GM04503 (cell line): ENCODE data around the gene EMX2.

Experiments
- DNase-seq: peaks from one replicate; pipeline ENCODE4 v3.0.0-alpha.2; 2012; ENCODE audit warnings: low read depth

Gene EMX2

DNA sequence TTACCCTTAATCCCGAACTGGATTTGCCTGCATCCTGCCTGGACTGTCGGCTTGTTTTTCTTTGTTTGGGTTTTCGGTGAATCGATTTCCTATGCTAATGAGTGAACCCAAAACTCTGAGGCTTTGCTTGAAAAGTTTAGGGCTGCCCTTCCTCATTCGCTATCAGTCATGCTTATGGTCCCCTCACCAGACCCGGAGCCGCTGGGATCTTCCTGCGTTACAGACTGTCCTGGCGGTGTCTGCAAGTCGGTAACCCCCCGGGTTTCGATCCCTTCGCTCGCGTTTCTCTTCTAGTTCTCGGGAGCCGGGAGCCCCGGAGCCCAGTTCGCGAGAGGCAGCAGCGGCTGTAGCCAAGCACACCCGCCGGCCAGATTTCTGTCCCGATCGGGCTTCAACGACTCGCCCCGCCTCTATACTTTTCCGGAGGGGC lies 2.2 kb downstream of the EMX2 start:
- no peak for DNase-seq

DNA sequence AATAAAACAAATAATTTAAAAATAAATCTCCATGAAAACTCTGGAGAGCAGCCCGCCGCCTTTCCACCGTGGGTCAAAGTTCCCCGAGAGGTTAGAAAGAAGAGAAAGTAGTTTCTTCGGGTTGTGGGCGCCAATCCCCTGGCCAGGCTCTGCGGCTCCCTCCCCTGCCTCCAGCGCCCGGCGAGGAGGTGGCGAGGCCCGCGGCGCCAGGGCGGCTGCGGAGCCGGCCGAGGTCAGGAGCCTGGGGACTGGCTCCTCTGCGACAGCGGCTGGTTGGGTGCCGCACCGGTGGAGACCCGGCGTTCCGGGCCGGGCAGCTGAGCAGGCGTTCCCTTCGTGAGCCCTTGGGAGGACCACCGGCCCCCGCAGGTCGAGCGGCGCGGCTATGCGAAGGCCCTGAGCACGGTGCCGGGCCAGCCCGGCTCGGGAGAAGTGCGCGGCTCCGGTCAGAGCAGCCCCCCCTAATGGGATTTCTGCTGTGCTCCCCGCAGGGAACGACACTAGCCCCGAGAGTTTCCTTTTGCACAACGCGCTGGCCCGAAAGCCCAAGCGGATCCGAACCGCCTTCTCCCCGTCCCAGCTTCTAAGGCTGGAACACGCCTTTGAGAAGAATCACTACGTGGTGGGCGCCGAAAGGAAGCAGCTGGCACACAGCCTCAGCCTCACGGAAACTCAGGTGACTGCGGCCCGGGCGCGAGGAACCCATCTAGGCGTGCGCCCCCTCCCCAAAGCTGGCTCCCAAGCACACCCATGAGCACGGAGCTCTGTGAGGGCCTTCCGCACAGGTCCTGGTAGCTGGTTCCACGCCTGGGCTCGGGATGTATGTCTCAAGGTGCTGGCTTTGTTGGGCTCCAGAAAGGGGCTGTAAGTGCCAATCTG lies 2.8 kb downstream of the EMX2 start:
- no peak for DNase-seq

DNA sequence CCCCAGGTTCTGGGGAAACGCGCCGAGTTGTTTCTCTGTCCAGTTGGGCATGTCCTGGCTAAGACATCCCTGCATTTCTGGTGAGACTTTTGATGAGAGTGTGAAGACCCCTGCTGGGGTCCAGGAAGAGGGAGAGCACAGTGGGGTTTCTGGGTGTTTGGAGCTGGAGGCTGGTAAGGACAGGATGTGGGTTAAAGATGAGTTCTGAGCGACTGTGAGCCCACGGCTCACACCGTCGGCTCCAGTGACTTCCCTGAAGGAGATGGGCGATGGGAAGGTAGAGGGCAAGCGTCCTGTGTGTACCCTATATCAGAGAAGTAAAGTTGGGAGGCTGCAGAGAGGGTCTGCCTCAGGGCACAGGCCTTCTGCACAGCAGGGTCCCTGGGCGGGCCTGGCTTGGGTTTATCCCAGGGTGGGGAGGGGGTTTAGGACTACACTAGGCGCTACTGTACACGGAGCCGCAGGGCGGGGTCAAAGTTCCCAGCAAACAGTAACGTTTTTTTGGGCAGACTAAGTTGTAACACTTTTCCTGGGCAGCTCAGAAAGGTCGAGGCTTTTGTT lies 3.6 kb downstream of the EMX2 start:
- no peak for DNase-seq

DNA sequence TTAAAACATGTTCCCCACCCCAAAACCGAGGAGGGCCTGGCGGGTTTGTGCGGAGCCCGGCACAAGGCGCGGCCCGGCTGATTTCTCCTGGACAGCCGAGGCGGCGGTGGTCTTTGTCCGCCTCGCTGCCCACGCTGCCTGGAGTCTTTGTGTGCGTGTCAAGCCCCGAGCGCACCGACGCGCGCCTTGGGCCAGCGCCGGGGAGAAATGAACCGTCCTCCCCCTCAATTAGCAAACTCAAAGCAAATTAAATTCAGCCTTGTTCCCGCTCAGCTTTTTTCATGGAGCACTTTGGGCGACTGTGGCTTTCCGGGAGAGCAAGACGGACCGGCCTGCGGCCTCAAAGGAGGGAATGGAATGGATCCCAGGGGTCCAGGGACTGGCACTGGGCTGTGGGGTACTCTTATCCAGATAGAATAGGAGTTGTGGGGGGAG lies 4.1 kb downstream of the EMX2 start:
- DNase-seq = no peak

DNA sequence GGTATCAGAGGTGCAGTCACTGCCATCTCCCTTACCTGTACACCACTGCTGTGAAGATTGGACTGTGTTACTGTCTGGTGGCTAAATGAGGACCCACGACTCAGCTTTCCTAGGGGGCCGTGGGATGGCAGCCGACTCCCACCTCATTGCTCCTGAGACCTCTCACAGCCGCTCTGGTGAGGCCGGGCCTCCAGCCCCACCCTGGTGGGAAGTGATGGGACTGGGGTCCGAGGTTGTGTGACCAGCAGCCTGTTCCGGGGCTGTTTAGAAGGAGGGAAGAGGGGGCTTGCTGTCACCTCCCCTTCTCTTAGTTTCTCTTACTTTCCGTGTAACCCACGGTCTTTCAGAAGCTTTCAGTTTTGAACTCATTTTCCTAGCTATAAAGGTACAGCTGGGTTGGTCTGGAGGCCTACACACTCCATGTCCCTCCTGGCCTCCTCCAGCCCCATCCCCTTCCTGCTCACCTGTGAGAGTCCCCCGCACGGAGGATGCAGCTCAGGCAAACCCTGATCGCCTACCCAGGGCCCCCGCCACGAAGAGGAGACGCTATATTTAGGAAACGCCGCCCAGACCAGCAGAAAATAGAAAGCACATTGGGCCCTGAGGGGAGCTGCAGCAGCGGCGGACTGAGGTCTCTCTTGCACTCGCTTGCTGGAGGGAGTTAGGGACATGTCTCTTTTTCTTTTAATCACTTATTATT lies 4.6 kb downstream of the EMX2 start:
- no peak for DNase-seq

DNA sequence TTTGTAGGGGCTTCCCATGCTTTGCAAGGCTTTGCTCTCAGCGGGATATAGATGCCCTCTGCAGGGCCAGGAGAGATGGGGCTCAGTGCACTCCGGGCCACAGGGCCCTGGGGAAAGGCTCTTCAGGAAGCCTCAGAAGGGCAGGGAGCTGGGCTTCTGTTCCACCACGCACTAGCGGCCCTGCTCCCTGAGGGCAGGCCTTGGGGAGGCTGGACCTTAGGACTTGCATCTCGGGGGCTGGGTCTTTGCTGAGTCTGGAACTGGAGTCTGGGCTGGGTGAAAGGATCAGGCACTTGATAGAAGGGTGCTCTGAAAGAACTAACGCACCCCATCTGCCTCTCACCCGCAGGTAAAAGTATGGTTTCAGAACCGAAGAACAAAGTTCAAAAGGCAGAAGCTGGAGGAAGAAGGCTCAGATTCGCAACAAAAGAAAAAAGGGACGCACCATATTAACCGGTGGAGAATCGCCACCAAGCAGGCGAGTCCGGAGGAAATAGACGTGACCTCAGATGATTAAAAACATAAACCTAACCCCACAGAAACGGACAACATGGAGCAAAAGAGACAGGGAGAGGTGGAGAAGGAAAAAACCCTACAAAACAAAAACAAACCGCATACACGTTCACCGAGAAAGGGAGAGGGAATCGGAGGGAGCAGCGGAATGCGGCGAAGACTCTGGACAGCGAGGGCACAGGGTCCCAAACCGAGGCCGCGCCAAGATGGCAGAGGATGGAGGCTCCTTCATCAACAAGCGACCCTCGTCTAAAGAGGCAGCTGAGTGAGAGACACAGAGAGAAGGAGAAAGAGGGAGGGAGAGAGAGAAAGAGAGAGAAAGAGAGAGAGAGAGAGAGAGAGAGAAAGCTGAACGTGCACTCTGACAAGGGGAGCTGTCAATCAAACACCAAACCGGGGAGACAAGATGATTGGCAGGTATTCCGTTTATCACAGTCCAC lies 5.4 kb downstream of the EMX2 start:
- no peak for DNase-seq

DNA sequence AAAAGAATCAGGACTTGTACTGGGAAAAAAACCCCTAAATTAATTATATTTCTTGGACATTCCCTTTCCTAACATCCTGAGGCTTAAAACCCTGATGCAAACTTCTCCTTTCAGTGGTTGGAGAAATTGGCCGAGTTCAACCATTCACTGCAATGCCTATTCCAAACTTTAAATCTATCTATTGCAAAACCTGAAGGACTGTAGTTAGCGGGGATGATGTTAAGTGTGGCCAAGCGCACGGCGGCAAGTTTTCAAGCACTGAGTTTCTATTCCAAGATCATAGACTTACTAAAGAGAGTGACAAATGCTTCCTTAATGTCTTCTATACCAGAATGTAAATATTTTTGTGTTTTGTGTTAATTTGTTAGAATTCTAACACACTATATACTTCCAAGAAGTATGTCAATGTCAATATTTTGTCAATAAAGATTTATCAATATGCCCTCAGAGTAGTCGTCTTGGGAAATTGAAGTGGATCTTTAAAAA lies 6.6 kb downstream of the EMX2 start:
- DNase-seq = no peak

DNA sequence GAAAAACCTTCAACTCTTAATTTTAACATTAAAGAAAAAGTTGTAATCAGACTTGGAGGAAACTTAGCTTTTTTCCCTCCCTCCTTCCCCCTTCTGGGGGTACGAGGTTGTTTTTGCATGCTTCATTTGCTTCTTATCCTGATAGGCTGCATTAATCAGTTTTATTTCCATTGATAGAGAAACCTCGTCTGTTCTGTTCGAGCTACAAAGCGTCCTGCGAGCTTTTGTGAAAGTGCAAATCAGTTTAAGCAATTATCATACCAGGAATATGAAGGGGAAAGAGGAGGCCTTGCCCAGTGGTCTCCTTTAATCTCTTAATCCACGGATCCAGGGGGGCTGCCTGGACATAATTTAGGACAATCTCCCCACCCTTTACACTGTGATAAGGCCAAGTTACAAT lies 7.5 kb downstream of the EMX2 start:
- no peak for DNase-seq

DNA sequence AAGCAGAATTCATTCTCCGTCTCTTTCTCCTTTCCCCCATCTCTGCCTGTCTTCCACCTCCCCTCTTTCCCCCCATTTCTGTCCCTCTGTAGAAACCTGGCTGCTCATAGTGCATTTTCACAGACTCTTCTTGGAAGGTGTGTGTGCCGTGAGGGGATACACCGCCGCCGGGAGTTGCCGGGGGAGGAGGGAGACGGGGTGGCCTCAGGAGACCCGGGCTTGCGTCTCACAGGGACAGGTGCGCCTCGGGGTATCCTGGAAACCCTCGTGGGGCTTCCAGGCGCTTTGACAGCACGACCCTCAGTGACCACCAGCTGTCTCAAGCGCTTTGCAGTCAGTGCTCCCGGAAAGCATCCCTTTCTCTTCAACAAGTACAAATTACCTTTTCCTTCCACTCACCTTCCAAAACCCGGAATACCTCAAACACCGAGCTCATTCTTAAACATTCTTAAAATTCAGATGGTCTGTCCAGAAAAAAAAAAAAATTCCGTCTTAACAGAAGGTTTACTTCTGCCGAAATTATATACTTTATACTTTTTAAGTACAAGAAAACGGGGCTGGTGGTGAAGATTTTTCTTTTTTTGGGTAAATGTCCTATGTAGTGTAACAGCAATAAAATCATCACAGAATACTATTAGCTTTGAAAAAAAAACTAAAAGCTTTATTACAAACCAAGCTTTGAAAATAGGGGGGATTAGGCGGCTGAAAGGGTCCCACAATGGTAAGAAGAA lies 8.2 kb downstream of the EMX2 start:
- no peak for DNase-seq

DNA sequence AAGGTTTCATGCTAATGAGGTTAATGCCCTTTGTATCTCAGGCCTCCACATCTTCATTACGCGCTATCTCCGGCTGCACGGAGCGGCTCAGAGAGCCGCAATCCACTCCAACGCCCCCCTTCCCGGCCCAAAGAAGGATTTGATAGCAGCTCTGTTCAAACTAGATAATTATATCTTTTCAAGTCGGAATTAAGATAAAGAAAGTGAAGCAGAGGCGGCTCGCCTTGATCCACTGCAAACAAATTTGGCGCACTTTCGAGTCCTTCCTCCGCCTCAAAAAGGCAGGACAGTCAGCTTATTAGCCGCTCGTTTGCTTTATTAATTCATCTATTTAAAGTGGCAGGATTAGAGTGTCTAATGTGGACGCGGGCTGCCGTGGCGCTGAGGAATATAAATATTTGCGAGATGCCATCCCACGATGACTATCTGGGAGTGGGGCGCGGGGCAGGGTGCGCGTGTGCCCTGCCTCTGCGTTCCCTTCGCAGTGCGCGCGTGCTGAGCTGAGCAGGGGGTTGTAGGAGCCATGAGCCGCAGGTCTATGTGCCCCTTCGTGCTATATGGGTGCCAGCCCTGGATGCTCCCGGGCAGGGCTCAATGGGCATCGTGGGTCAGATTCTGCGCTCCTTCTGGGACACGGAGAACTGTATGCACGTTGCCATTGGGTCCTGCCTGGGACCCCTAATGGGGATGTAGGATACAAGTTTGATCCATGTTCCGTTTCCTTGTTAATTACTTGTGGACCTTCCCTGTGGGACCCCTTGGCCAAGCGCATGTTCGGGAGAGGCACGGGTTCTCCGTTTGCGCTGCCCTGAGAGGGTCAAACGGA lies 9.0 kb downstream of the EMX2 start:
- no peak for DNase-seq

DNA sequence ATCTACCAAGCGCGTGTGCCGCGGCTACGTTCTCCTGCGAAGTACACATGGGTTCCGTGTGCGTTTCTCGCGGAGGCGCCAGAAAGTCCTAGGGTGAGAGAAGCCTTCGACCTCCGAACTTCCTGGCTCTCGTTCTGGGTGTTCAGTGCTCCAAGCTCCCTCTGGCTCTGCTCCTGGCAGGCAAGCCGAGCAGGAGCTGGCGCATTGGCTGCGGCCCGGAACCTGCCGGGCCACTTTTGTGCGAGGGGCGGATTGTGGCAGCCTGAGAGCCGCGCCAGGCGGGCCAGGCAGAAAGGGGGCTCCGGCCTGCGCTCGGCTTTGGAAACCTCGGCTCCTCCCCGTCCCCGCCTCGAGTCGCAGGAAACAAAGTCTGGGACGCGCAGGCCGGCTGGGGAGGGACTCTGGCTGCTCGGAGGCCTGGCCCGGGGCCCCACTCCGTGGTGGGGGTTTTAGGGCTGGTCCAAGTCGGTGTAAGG lies 9.6 kb downstream of the EMX2 start:
- DNase-seq = no peak

DNA sequence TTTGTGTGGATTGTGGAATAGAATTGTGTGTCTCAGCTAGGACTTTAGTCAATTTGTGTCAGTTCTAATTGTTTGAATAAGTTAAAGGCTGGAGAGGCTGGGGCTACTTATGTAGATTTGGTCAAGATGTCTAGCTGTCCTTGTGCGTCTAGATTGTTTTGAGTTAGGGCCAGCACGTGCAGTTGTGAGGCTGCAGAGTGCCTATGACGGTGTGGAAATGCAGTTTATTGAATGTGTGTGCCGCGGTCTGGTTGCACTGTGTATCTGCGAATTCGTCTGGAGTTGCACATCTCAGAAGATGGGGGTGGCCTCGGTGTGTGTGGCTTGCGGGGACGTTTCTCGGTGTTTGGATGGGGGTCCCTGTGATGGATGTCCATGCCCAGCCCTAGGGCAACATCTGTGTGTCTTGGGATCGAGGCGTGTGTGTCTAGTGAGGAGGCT lies 10.2 kb downstream of the EMX2 start:
- DNase-seq = no peak

DNA sequence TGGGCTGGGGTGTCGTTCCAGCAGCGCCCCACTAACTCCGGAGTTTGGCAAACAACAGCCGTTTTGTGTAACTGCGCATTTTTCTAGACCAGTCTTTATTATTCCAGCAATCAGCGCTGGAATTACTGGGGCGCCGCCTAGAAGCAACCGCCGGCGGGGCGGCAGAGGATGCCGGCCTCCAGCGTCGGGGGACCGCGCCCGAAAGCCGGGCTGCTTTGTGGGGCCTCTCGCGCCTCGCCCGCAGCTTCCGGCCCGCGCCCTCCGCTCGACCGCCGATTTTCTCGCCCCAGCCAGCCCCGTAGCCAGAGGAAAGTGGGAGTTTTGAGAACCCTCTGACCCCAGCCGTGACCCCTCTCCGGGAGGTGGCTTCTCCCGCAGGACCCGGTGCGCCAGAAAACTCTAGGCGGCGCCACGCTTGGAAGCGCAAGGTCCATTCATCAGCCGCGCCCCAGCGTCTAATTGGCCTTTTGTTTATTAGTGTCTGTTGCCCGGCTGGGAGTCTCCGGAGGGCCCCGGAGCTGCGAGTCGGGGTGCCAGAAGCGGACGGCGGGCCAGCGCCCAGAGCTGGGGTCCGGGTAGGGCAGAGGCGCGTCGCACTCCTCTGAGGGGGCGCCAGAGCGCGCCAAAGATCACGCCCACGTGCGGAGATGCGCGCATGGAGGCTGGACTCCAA lies 10.7 kb downstream of the EMX2 start:
- no peak for DNase-seq

DNA sequence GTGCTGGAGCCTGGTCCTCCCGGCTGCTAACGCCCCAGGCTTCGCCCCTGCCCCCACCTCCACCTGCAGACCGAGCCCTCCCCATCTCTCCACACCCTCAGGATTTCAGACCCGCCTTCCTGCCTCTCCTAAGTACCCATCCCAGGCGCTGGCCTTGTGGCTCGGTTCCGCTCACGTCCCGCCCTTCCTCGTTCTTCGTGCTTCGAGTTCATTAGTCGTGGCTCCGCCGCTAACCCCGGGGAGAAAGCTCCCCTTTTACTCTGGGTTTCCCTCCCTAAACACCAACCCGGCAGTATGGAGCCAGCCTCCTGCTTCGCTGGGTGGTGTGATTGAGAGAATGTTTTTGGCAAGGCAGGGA lies 11.2 kb downstream of the EMX2 start:
- DNase-seq = no peak

DNA sequence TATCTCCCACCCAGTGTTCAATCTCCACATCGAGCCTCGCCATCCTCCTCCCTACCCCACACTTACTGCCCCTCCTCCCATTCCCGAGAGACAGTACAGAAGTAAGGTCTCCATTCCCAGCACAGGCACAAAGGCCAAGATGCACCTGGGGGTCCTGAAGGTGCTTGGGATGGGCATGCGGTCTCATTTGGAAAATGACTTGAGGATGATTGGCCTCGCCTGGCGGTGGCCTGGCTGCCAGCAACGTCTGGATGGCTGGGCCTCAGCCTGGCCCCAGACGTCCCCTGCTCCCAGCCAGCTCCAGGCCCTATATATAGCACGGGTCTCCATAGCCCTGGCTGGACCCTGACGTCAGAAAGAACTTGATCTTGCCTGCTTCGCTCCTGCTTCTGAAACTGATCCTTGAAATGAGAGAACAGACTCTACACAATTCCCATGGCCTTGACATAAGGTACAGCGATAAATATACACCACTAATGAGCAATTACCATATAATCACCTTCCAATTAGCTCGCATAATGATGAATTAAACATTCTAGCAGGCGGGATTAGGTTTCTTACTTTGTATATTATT lies 11.8 kb downstream of the EMX2 start:
- no peak for DNase-seq

DNA sequence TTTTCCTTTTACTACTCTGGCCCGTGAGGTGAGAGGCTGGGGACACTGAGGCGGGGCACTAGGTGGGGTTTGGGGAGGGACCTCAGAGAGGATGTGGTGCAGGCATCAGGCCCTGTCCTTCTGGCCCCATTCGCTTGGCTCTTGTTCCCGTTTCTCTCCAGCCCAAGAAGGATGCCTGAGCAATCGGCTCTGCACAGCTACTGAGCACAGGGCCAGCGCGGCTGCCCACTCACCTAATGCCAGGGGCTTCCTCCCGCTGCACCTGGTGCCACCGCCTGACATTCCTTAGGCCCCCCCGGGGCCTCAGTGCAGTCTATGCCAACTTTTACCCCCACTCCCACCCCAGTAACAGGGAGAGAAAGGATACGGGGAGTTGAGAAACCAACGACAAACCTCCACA lies 12.5 kb downstream of the EMX2 start:
- no peak for DNase-seq

DNA sequence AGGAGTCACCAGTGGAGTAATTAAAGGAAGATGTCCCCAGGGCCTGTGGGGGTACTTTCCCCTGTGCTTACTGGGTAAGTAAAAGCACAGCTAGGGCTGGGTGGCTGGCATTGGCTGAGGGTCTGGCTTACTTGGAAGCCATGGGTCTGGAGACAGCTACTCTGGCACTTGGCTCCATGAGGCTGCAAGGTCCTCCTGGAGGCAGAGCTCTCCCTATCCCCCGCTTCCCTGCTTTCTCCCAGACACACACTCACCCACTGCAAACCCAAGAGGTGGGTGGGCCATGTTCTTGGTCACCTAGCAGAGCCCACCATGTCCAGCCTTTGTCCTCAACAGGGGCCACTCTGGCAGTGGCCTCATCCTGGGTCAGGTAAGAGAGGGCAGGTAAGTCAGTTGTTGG lies 13.3 kb downstream of the EMX2 start:
- no peak for DNase-seq

DNA sequence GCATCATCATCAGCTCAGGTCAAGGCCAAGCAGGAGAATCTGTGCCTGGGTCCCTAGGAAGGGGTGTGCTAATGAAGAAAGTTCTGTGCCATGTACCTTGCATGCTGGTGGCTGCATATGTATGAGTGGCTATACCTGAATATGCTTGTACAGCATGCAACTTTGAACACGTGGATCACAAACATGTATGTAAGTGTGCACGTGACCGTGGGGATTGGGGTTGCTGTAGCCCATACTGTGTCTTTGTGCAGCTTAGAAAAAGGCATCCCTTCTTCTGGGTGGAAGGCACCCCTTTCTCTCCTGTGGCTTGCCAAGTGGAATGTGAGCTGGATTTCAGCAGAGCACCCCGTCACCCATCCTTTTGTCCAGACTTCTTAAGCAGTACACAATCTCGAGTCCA lies 13.8 kb downstream of the EMX2 start:
- no peak for DNase-seq

DNA sequence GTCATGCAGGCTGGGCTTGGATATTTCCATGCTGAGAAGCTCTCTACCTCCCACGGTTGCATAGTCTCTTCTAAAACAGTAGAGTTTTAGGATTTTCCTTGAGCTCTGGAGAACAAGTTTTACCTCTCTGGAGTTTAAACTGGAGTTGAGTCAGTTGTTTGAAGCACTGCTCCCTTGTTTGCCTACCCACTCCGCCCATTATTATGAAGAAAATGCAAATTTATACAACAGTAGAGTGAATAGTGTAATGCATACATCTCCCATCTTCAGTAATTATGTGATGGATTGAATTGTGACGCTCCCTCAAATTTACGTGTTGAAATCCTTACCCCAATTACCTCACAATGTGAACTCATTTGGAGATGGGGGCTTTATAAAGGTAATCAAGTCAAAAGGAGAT lies 17.2 kb downstream of the EMX2 start:
- DNase-seq = no peak
